WI38 (cell line): ENCODE results near the gene PLD1.

ENCODE experiments used
- H3K4me3 ChIP-seq: 2 replicates; pipeline ENCODE4 v1.5.1; 2011; ENCODE audit warnings: low read depth, mild to moderate bottlenecking, control low read depth, low read length
- CTCF ChIP-seq: IDR thresholded peaks from 2 replicates; pipeline ENCODE4 v1.5.1; 2012; ENCODE audit warnings: low read depth, mild to moderate bottlenecking, control low read depth, low read length

The PLD1 gene

GRCh38 chr3:171772427-171773056, 37.7 kb downstream of the PLD1 start:
- no peak overlapping the region for H3K4me3 ChIP-seq
- TF ChIP-seq CTCF = peak; percentile 66

GRCh38 chr3:171770689-171771620, 39.3 kb downstream of the PLD1 start:
- peak overlapping the region; percentile 42 for H3K4me3 ChIP-seq
- TF ChIP-seq CTCF = no peak

GRCh38 chr3:171769461-171769860, 40.8 kb downstream of the PLD1 start:
- TF ChIP-seq CTCF = no peak
- H3K4me3 ChIP-seq = no peak overlapping the region

- H3K4me3 ChIP-seq = no peak overlapping the region
- no peak for TF ChIP-seq CTCF
These were observed 41.3 kb downstream of the PLD1 start for GRCh38 chr3:171768986-171769385.

GRCh38 chr3:171768281-171768900, 41.9 kb downstream of the PLD1 start:
- TF ChIP-seq CTCF = no peak
- no peak overlapping the region for H3K4me3 ChIP-seq

- H3K4me3 ChIP-seq = no peak overlapping the region
- no peak for TF ChIP-seq CTCF
These were observed 44.8 kb downstream of the PLD1 start for GRCh38 chr3:171765511-171765887.

GRCh38 chr3:171763392-171763791, 46.9 kb downstream of the PLD1 start:
- TF ChIP-seq CTCF = no peak
- no peak overlapping the region for H3K4me3 ChIP-seq
